Heart left ventricle (tissue), 13 donors: ENCODE results near the gene FGFR1OP2.

ENCODE experiments used
- POLR2A ChIP-seq, 2 donors: fragments of 450-650 bp; IDR thresholded peaks; one replicate each; pipeline ENCODE4 v1.6.1; 2017; ENCODE audit warnings: antibody characterized with exemption in 2 of 2, mild to moderate bottlenecking in 2 of 2, moderate library complexity in 2 of 2
- TF ChIP-seq, protein P1 (sequence below), 12 donors: fragments of 200-600 bp; sonication (generic) in 4 of 12; IDR thresholded peaks; one replicate each; pipeline versions ENCODE4 v1.5.0 to v1.8.0; 2018 to 2022; ENCODE audit warnings: antibody characterized with exemption in 12 of 12, mild to moderate bottlenecking in 5 of 12
- donor health status: ischemic (EF 13 %, LVEDD 7.1; RV severe dilation, severe dysfunction).
- donor health status: DM: no; HTN: yes; CAD: no.
- donor health status: DM: no; HTN: no; CAD: no.
- donor health status: ischemic (EF 25% LVEDD 6.9; RV normal size, moderate dysfunction).
- donor health status: ischemic (EF 25% LVEDD 5.7; RV mildly dilated, moderate dysfunction).
- donor health status: ischemic (EF 35%, LVEDD 5.7; RV mildly dilated, moderate dysfunction).
- donor health status: nonischemic (EF 11% LVEDD 7.7; RV severe dilation, severe dysfunction).
- donor health status: DM: yes; HTN: yes; CAD: no.
- donor health status: PGD.
- donor health status: ischemic (EF 29% LVEDD 5.4; RV normal size, mild dysfunction).
- donor health status: nonischemic (EF 23%, LVEDD 6.1; RV moderate dilation, normal function).

DNA sequence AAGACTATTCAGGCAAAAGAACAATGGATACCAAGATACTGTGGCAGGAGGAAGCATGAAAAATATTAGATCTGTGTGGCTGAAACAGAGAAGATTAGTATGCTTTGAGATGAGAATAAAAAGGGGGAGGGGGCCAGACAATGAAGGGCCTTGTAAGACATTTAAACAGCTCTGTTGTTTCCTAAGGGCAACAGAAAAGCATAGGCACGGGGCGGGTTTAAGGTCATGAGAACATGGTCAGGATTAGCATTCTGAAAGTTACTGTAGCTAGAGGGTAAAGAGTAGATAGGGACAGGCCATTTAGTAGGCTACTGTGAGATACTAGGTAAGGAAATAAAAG lies 19.1 kb upstream of the FGFR1OP2 start:
- TF ChIP-seq, protein P1, sequence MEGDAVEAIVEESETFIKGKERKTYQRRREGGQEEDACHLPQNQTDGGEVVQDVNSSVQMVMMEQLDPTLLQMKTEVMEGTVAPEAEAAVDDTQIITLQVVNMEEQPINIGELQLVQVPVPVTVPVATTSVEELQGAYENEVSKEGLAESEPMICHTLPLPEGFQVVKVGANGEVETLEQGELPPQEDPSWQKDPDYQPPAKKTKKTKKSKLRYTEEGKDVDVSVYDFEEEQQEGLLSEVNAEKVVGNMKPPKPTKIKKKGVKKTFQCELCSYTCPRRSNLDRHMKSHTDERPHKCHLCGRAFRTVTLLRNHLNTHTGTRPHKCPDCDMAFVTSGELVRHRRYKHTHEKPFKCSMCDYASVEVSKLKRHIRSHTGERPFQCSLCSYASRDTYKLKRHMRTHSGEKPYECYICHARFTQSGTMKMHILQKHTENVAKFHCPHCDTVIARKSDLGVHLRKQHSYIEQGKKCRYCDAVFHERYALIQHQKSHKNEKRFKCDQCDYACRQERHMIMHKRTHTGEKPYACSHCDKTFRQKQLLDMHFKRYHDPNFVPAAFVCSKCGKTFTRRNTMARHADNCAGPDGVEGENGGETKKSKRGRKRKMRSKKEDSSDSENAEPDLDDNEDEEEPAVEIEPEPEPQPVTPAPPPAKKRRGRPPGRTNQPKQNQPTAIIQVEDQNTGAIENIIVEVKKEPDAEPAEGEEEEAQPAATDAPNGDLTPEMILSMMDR (IDR thresholded peaks at IDR 0.05): no peak
- TF ChIP-seq POLR2A (IDR thresholded peaks at IDR 0.05): no peak
